GM13976 (cell line): ENCODE results near the gene PTPRJ.
"Not testable (repeated sequence)": the region's sequence is repeated elsewhere in the genome, so short reads cannot be mapped to it uniquely, and the experiment has no call there.

Experiments
- DNase-seq: peaks from one replicate; pipeline ENCODE4 v3.0.0; 2012; ENCODE audit warnings: low spot score
- in situ Hi-C: fragments of 300-500 bp; cut with MboI; formaldehyde crosslinking; loops from one replicate; pipeline ENCODE4 v1.12.0; 2022; ENCODE audit warnings: low sequenced_read_pairs, mixed read lengths, inconsistent platforms; ENCODE audit not compliant: unreplicated experiment
- TF ChIP-seq, protein P1 (sequence below): IDR thresholded peaks from 2 replicates; pipeline ENCODE4 v1.5.1; 2012; ENCODE audit warnings: borderline replicate concordance, mild to moderate bottlenecking; ENCODE audit not compliant: insufficient read depth; ENCODE audit errors: extremely low read depth, missing control alignments, control extremely low read depth

Gene PTPRJ

DNA sequence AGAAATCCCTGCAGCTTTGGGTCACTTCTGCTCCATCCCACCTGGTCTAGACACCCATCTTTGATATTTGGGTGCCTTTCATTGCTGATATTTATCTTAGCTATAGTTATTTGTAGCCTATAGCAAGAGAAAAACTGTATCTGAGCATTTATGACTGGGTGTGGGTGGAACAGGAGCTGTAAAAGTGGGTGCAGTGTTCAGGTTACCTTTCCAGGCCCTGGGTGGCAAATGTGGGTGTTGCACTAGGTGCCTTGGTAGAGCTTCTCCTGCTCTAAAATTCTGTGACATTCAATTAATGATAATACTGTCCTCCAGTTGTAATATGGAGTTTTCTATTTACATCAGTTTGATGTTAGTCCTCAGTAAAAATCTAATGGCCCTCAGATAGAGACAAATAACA lies 157.9 kb downstream of the PTPRJ start:
- no peak for DNase-seq
- in situ Hi-C loops = no loop called here
- TF ChIP-seq, protein P1, sequence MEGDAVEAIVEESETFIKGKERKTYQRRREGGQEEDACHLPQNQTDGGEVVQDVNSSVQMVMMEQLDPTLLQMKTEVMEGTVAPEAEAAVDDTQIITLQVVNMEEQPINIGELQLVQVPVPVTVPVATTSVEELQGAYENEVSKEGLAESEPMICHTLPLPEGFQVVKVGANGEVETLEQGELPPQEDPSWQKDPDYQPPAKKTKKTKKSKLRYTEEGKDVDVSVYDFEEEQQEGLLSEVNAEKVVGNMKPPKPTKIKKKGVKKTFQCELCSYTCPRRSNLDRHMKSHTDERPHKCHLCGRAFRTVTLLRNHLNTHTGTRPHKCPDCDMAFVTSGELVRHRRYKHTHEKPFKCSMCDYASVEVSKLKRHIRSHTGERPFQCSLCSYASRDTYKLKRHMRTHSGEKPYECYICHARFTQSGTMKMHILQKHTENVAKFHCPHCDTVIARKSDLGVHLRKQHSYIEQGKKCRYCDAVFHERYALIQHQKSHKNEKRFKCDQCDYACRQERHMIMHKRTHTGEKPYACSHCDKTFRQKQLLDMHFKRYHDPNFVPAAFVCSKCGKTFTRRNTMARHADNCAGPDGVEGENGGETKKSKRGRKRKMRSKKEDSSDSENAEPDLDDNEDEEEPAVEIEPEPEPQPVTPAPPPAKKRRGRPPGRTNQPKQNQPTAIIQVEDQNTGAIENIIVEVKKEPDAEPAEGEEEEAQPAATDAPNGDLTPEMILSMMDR = no peak

DNA sequence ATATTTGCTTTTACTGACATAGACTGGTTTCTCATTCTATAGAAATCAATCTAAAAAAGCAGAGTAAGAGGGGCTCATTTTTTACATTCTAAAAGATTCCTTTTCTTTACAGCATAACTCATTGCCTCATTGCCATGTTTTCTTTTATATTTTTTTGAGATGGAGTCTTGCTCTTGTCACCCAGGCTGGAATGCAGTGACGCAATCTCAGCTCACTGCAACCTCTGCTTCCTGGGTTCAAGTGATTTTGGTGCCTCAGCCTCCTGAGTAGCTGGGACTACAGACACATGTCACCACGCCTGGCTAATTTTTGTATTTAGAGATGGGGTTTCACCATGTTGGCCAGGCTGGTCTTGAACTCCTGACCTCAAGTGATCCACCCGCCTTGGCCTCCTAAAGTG lies 159.5 kb downstream of the PTPRJ start:
- in situ Hi-C loops, DNase-seq: not testable (repeated sequence)

DNA sequence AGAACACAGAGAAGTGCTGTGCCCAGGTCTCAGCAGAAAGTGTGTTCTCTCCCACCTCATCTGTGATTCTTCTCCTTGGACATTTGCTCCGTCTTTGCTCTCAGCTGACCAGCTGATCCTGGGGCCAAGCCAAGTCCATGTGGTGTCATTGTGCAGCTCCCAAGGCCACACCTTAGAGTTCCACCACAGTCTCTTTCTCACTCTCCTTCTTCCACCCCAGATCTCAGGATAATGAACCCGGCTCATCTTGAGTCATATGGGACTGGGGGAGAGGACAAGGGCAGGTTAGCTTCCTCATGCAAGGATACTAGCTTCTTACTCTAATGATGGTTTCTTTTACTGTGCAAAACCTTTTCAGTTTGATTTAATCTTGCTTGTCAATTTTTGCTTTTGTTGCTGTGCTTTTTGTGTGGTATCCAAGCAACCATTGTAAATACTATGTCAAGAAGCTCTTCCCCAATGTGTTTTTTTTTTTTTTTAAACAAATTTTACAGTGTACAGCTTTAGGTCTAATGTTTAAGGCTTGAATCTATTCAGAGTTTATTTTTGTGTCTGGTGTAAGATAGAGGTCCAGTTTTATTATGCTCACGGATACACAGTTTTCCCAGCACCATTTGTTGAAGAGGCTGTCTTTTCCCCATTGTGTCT lies 161.2 kb downstream of the PTPRJ start:
- TF ChIP-seq, protein P1 = no peak

DNA sequence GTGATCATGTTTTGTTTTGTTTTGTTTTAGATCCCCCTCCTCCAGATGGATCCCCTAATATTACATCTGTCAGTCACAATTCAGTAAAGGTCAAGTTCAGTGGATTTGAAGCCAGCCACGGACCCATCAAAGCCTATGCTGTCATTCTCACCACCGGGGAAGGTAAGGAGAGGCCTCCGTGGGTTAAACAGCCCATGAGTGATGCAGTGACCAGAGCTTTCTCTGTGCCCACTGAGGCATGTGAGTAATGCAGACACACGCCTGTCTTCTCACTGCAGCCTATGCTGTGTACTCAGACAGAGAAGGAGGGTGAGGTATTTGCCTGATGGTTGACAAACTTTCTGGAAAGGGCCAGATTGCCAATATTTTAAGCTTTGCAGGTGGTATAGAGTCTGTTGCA lies 162.5 kb downstream of the PTPRJ start:
- in situ Hi-C loops = no loop called here
- TF ChIP-seq, protein P1 = no peak
- DNase-seq = no peak

More for the DNA sequence above, 161.2 kb downstream of the PTPRJ start:
- DNase-seq = no peak
- in situ Hi-C loops = no loop called here

DNA sequence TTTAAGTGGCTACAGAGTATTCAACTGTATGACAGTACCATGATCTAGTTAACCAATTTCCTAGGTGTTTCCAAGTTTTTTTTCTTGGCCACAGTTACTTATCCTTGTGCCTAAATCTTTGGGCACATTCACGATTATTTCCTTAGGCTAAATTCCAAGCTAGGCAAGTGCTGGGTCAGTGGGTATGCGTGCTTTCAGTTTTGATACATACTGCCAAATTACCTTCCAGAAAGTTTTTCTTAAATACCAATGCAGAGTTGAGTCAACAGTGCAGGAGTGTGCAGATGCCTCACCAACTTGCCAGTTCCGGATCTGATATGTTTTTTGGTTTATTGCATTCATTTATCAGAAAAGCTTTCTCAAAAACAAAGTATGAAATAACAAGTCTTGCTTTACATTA lies 168.4 kb downstream of the PTPRJ start:
- no peak for DNase-seq
- TF ChIP-seq, protein P1 = no peak
- in situ Hi-C loops = no loop called here

DNA sequence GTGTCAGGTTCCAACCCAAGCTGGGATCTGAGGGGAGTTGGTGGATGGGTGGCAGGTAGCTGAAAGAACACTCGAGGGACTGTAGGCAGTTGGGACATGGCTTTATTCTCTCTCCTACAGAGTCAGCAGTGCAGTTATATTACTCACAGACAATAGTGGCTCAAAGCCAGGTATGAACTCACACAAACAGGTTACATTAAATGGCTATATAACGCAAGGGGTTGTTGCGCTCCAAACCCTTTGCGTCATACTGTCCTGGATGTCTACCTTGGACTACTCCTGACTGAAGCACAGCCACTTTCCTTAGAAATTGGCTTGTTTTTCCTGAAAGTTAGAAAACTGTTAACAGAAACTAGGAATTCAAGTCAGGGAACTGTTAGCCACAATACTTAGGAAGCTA lies 169.9 kb downstream of the PTPRJ start:
- in situ Hi-C loops = no loop called here
- no peak for DNase-seq
- TF ChIP-seq, protein P1 = no peak

DNA sequence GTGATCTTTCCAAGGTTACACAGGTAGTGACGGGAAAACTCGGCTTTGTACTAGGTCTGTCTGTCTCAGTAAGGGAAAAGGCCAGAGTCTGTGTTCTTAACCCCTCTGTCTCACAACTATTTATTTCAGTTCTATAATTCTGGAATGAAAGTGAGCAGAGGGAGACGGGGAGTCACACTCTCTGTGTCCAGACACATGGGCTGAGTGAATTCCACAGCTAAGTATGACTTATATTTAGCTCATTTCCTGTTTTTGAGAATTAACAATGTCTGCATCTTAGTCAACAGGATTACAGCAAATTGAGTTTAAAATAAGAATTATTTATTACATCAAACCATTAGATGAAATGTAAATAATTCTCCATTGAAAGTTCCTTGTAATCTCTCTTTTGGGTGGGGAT lies 173.8 kb downstream of the PTPRJ start:
- in situ Hi-C loops = no loop called here
- DNase-seq = no peak
- TF ChIP-seq, protein P1 = no peak
